ENCODE measurements around the gene SPATA20.

The SPATA20 gene

GRCh38 chr17:50557630-50558029, 10.7 kb downstream of the SPATA20 start:
- no peak for DNase-seq (ENCODE audit: low read depth in 2 of 2, low spot score in 1 of 2)

GRCh38 chr17:50558091-50558490, 11.1 kb downstream of the SPATA20 start:
- DNase-seq (ENCODE audit: low read depth in 2 of 2, low spot score in 1 of 2): no peak

- DNase-seq (ENCODE audit: low read depth in 2 of 2, low spot score in 1 of 2): no peak
Measured at GRCh38 chr17:50558581-50558940, 11.6 kb downstream of the SPATA20 start.

GRCh38 chr17:50558941-50559614, 12.1 kb downstream of the SPATA20 start:
- no peak for DNase-seq (ENCODE audit: low read depth in 2 of 2, low spot score in 1 of 2)

GRCh38 chr17:50559674-50560184, 12.8 kb downstream of the SPATA20 start:
- no peak for DNase-seq (ENCODE audit: low read depth in 2 of 2, low spot score in 1 of 2)

GRCh38 chr17:50560185-50560824, 13.3 kb downstream of the SPATA20 start, which contains the start of gene CACNA1G:
CACNA1G (plus strand) TSS chr17:50560715; CDS start chr17:50561460, 745 bp downstream.
- peak; percentile 57 to 70 for DNase-seq (ENCODE audit: low read depth in 2 of 2, low spot score in 1 of 2)

- DNase-seq (ENCODE audit: low read depth in 2 of 2, low spot score in 1 of 2): no peak
Measured at GRCh38 chr17:50560931-50561745, 14.2 kb downstream of the SPATA20 start.

- DNase-seq (ENCODE audit: low read depth in 2 of 2, low spot score in 1 of 2): no peak
Measured at GRCh38 chr17:50561746-50562141, 14.8 kb downstream of the SPATA20 start.

GRCh38 chr17:50562242-50563091, 15.5 kb downstream of the SPATA20 start:
- DNase-seq (ENCODE audit: low read depth in 2 of 2, low spot score in 1 of 2): no peak

GRCh38 chr17:50563092-50563511, 16.1 kb downstream of the SPATA20 start:
- no peak for DNase-seq (ENCODE audit: low read depth in 2 of 2, low spot score in 1 of 2)

GRCh38 chr17:50564916-50565315, 17.9 kb downstream of the SPATA20 start:
- DNase-seq (ENCODE audit: low read depth in 2 of 2, low spot score in 1 of 2): no peak

- DNase-seq (ENCODE audit: low read depth in 2 of 2, low spot score in 1 of 2): no peak
Measured at GRCh38 chr17:50565402-50566350, 18.7 kb downstream of the SPATA20 start.

- DNase-seq (ENCODE audit: low read depth in 2 of 2, low spot score in 1 of 2): no peak
Measured at GRCh38 chr17:50566886-50567285, 19.9 kb downstream of the SPATA20 start.

GRCh38 chr17:50568659-50569058, 21.7 kb downstream of the SPATA20 start:
- no peak for DNase-seq (ENCODE audit: low read depth in 2 of 2, low spot score in 1 of 2)

- no peak for DNase-seq (ENCODE audit: low read depth in 2 of 2, low spot score in 1 of 2)
Measured at GRCh38 chr17:50569592-50569991, 22.6 kb downstream of the SPATA20 start.

GRCh38 chr17:50570032-50570431, 23.1 kb downstream of the SPATA20 start:
- no peak for DNase-seq (ENCODE audit: low read depth in 2 of 2, low spot score in 1 of 2)

GRCh38 chr17:50570528-50570927, 23.6 kb downstream of the SPATA20 start:
- DNase-seq (ENCODE audit: low read depth in 2 of 2, low spot score in 1 of 2): no peak

GRCh38 chr17:50571681-50572080, 24.7 kb downstream of the SPATA20 start:
- no peak for DNase-seq (ENCODE audit: low read depth in 2 of 2, low spot score in 1 of 2)

GRCh38 chr17:50572541-50572940, 25.6 kb downstream of the SPATA20 start:
- no peak for DNase-seq (ENCODE audit: low read depth in 2 of 2, low spot score in 1 of 2)
